ENCODE data around the gene SYTL5.
"Not testable (repeated sequence)": the region's sequence is repeated elsewhere in the genome, so short reads cannot be mapped to it uniquely, and the experiment has no call there.

Gene SYTL5

DNA sequence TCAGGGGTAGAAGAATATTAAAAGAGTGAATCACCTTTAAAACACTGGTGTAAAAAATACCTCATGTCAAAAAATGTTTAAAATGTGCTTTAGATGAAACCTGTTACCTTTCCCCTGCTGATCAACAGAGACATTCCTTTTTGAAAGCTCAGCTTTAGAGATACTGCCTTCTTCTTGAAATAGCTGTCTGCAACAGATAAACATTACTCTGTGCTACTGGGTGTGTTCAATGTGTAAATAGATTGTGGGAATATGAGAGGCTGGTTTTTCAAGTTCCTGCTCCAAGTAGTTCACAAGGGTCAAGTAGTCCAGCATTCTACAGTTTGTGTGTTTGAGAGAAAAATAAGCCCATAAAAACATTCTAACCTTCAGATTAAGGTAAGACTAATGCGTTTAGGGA, at the start of gene SYTL5:
Gene SYTL5 (plus strand): TSS at position 263 of the 400 bp plus-strand sequence. CDS start 27,337 bp downstream, outside the sequence.
- Histone ChIP-seq H3K4me1 (ENCODE audit: control insufficient read depth, insufficient read depth, low read length) (no peaks in the 10 kb centered on the region), H3K9ac (ENCODE audit: low read depth, low read length) (no peak within 1 kb of the TSS), H3K4me3 (ENCODE audit: low read depth, low read length) (no peak within 1 kb of the TSS), H3K27me3 (ENCODE audit: control insufficient read depth, insufficient read depth, low read length) (no peaks in the 10 kb centered on the region), H3K9me3 (ENCODE audit: control insufficient read depth, insufficient read depth, low read length) (no peaks in the 10 kb centered on the region), H3K36me3 (ENCODE audit: control insufficient read depth, insufficient read depth, low read length) (no peaks in the 10 kb centered on the region)

DNA sequence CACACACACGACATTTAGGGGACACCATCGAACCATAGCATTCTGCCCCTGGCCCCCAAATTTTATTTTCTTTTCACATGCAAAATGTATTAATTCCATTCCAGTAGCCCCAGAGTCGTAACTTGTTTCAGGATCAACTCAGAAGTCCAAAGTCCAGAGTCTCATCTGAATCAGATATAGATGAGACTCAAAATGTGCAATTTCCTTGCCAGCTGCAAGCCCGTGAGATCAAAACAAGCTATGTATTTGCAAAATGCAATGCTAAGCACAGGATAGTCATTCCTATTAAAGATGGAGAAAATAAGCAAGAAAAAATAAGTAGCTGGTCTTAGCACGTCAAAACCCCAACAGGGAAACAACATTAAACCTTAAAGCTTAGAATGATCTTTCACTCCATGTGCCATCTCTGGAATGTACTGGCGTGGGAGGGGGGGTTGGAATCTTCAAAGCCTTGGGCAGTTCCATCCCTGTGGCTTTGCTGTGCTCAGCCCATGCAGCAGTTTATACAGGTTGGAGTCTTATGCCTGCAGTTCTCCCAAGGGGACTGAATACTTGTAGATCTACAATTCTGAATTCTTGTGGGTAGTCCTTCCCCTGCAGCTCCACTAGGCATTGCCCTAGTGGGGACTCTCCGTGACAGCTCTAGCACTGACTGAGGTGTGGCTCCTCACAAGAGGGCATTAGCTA, 47.7 kb upstream of the SYTL5 start:
- no peaks in the 10 kb centered on the region for H3K4me1 ChIP-seq (ENCODE audit: control insufficient read depth, insufficient read depth, low read length)
- no peaks in the 10 kb centered on the region for H3K27me3 ChIP-seq (ENCODE audit: control insufficient read depth, insufficient read depth, low read length)
- H3K9ac ChIP-seq (ENCODE audit: low read depth, low read length), result no peak overlapping the region
- no peaks in the 10 kb centered on the region for H3K36me3 ChIP-seq (ENCODE audit: control insufficient read depth, insufficient read depth, low read length)
- H3K9me3 ChIP-seq (ENCODE audit: control insufficient read depth, insufficient read depth, low read length), result no peaks in the 10 kb centered on the region
- H3K4me3 ChIP-seq (ENCODE audit: low read depth, low read length), result no peak overlapping the region

GRCh38 chrX:37959212-37960021, 46.9 kb upstream of the SYTL5 start:
- no peaks in the 10 kb centered on the region for H3K9me3 ChIP-seq (ENCODE audit: control insufficient read depth, insufficient read depth, low read length)
- H3K4me1 ChIP-seq (ENCODE audit: control insufficient read depth, insufficient read depth, low read length), result no peaks in the 10 kb centered on the region
- H3K4me3 ChIP-seq (ENCODE audit: low read depth, low read length), result no peak overlapping the region
- no peak overlapping the region for H3K9ac ChIP-seq (ENCODE audit: low read depth, low read length)
- no peaks in the 10 kb centered on the region for H3K27me3 ChIP-seq (ENCODE audit: control insufficient read depth, insufficient read depth, low read length)
- H3K36me3 ChIP-seq (ENCODE audit: control insufficient read depth, insufficient read depth, low read length), result no peaks in the 10 kb centered on the region

GRCh38 chrX:37961118-37961517, 45.2 kb upstream of the SYTL5 start:
- H3K9me3 ChIP-seq (ENCODE audit: control insufficient read depth, insufficient read depth, low read length), result no peaks in the 10 kb centered on the region
- no peaks in the 10 kb centered on the region for H3K36me3 ChIP-seq (ENCODE audit: control insufficient read depth, insufficient read depth, low read length)
- no peak overlapping the region for H3K4me3 ChIP-seq (ENCODE audit: low read depth, low read length)
- H3K4me1 ChIP-seq (ENCODE audit: control insufficient read depth, insufficient read depth, low read length), result no peaks in the 10 kb centered on the region
- no peaks in the 10 kb centered on the region for H3K27me3 ChIP-seq (ENCODE audit: control insufficient read depth, insufficient read depth, low read length)
- no peak overlapping the region for H3K9ac ChIP-seq (ENCODE audit: low read depth, low read length)

GRCh38 chrX:37967714-37968113, 38.6 kb upstream of the SYTL5 start:
- H3K4me3 ChIP-seq (ENCODE audit: low read depth, low read length), result no peak overlapping the region
- H3K36me3 ChIP-seq (ENCODE audit: control insufficient read depth, insufficient read depth, low read length), result no peaks in the 10 kb centered on the region
- no peak overlapping the region for H3K9ac ChIP-seq (ENCODE audit: low read depth, low read length)
- no peaks in the 10 kb centered on the region for H3K4me1 ChIP-seq (ENCODE audit: control insufficient read depth, insufficient read depth, low read length)
- no peaks in the 10 kb centered on the region for H3K27me3 ChIP-seq (ENCODE audit: control insufficient read depth, insufficient read depth, low read length)
- no peaks in the 10 kb centered on the region for H3K9me3 ChIP-seq (ENCODE audit: control insufficient read depth, insufficient read depth, low read length)

DNA sequence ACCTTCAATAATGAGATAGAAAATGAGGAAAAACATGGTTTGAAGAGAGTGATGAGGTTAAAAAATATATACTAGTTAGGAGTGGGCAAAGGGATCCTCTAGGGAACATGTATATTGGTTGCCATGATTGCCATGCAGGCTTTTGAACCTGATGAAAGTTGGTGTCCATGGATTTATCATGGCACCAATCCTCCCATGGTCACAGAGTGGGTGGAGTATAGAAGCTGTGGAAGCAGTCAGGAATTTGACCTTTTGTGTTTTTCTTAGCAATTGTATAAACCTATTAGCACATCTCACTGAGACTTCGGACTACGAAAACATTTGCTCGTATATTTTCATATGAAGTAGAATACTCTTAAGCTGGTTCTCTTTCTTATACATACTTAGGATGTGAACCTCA, 30.9 kb upstream of the SYTL5 start:
- no peak overlapping the region for H3K9ac ChIP-seq (ENCODE audit: low read depth, low read length)
- H3K4me1 ChIP-seq (ENCODE audit: control insufficient read depth, insufficient read depth, low read length), result no peaks in the 10 kb centered on the region
- no peaks in the 10 kb centered on the region for H3K27me3 ChIP-seq (ENCODE audit: control insufficient read depth, insufficient read depth, low read length)
- no peaks in the 10 kb centered on the region for H3K36me3 ChIP-seq (ENCODE audit: control insufficient read depth, insufficient read depth, low read length)
- no peaks in the 10 kb centered on the region for H3K9me3 ChIP-seq (ENCODE audit: control insufficient read depth, insufficient read depth, low read length)
- no peak overlapping the region for H3K4me3 ChIP-seq (ENCODE audit: low read depth, low read length)

DNA sequence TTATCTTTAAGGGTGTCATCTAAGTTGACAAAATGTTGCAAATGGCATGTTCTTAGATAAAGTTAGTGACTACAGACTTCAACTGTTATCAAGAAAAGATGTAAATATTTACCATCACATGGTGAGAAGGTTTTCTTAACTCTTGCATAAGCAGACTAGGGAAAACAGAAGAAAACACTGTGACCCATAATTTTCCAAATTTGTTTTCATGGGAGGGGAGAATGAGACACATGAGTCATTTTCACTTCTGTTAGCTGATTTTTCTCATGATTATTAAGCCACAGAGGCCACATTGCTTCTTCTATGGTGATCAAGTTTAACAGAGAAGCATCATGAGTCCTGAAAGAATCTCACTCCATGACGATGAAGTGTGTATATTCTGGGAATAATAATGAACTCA, 30.2 kb upstream of the SYTL5 start:
- Histone ChIP-seq H3K4me1 (ENCODE audit: control insufficient read depth, insufficient read depth, low read length) (no peaks in the 10 kb centered on the region), H3K4me3 (ENCODE audit: low read depth, low read length) (no peak overlapping the region)

GRCh38 chrX:37984880-37985279, 21.5 kb upstream of the SYTL5 start:
- no peak overlapping the region for H3K9ac ChIP-seq (ENCODE audit: low read depth, low read length)
- no peaks in the 10 kb centered on the region for H3K36me3 ChIP-seq (ENCODE audit: control insufficient read depth, insufficient read depth, low read length)
- H3K27me3 ChIP-seq (ENCODE audit: control insufficient read depth, insufficient read depth, low read length), result no peaks in the 10 kb centered on the region
- H3K4me3 ChIP-seq (ENCODE audit: low read depth, low read length), result no peak overlapping the region
- no peaks in the 10 kb centered on the region for H3K4me1 ChIP-seq (ENCODE audit: control insufficient read depth, insufficient read depth, low read length)
- H3K9me3 ChIP-seq (ENCODE audit: control insufficient read depth, insufficient read depth, low read length), result no peaks in the 10 kb centered on the region

More for the DNA sequence above, 30.2 kb upstream of the SYTL5 start:
- H3K9ac ChIP-seq (ENCODE audit: low read depth, low read length), result no peak overlapping the region
- no peaks in the 10 kb centered on the region for H3K9me3 ChIP-seq (ENCODE audit: control insufficient read depth, insufficient read depth, low read length)
- no peaks in the 10 kb centered on the region for H3K36me3 ChIP-seq (ENCODE audit: control insufficient read depth, insufficient read depth, low read length)
- no peaks in the 10 kb centered on the region for H3K27me3 ChIP-seq (ENCODE audit: control insufficient read depth, insufficient read depth, low read length)

- Histone ChIP-seq H3K4me1 (ENCODE audit: control insufficient read depth, insufficient read depth, low read length) (no peaks in the 10 kb centered on the region), H3K4me3 (ENCODE audit: low read depth, low read length) (no peak overlapping the region), H3K9me3 (ENCODE audit: control insufficient read depth, insufficient read depth, low read length) (no peaks in the 10 kb centered on the region), H3K36me3 (ENCODE audit: control insufficient read depth, insufficient read depth, low read length) (no peaks in the 10 kb centered on the region), H3K9ac (ENCODE audit: low read depth, low read length) (no peak overlapping the region), H3K27me3 (ENCODE audit: control insufficient read depth, insufficient read depth, low read length) (no peaks in the 10 kb centered on the region)
These were observed 19.5 kb upstream of the SYTL5 start for GRCh38 chrX:37986893-37987292.

GRCh38 chrX:37989304-37989703, 17.0 kb upstream of the SYTL5 start:
- H3K4me1 ChIP-seq (ENCODE audit: control insufficient read depth, insufficient read depth, low read length), result no peaks in the 10 kb centered on the region
- no peaks in the 10 kb centered on the region for H3K36me3 ChIP-seq (ENCODE audit: control insufficient read depth, insufficient read depth, low read length)
- no peak overlapping the region for H3K9ac ChIP-seq (ENCODE audit: low read depth, low read length)
- H3K4me3 ChIP-seq (ENCODE audit: low read depth, low read length), result no peak overlapping the region
- H3K9me3 ChIP-seq (ENCODE audit: control insufficient read depth, insufficient read depth, low read length), result no peaks in the 10 kb centered on the region
- H3K27me3 ChIP-seq (ENCODE audit: control insufficient read depth, insufficient read depth, low read length), result no peaks in the 10 kb centered on the region

GRCh38 chrX:37991303-37991702, 15.1 kb upstream of the SYTL5 start:
- not testable (repeated sequence) for H3K36me3 ChIP-seq (ENCODE audit: control insufficient read depth, insufficient read depth, low read length); H3K4me1 ChIP-seq (ENCODE audit: control insufficient read depth, insufficient read depth, low read length); H3K4me3 ChIP-seq (ENCODE audit: low read depth, low read length); H3K9ac ChIP-seq (ENCODE audit: low read depth, low read length); H3K9me3 ChIP-seq (ENCODE audit: control insufficient read depth, insufficient read depth, low read length); H3K27me3 ChIP-seq (ENCODE audit: control insufficient read depth, insufficient read depth, low read length)

GRCh38 chrX:37993176-37993575, 13.2 kb upstream of the SYTL5 start:
- Histone ChIP-seq H3K27me3 (ENCODE audit: control insufficient read depth, insufficient read depth, low read length) (no peaks in the 10 kb centered on the region), H3K36me3 (ENCODE audit: control insufficient read depth, insufficient read depth, low read length) (no peaks in the 10 kb centered on the region), H3K9me3 (ENCODE audit: control insufficient read depth, insufficient read depth, low read length) (peaks cover 4% of the 10 kb centered on the region), H3K4me3 (ENCODE audit: low read depth, low read length) (no peak overlapping the region), H3K9ac (ENCODE audit: low read depth, low read length) (no peak overlapping the region), H3K4me1 (ENCODE audit: control insufficient read depth, insufficient read depth, low read length) (no peaks in the 10 kb centered on the region)

Measured in iPS-15b (cell line).